ENCODE results near the gene USP19. TPM values are rescaled to one million over a fixed set of nuclear protein-coding genes. Genes with fewer than 3 reads are reported as not detected.
A peak's percentile ranks its signal among the peaks of the same experiment; 100 is the strongest.

Gene USP19
- total RNA-seq, 1 experiment from 2014 or later, result 66.3 TPM

DNA sequence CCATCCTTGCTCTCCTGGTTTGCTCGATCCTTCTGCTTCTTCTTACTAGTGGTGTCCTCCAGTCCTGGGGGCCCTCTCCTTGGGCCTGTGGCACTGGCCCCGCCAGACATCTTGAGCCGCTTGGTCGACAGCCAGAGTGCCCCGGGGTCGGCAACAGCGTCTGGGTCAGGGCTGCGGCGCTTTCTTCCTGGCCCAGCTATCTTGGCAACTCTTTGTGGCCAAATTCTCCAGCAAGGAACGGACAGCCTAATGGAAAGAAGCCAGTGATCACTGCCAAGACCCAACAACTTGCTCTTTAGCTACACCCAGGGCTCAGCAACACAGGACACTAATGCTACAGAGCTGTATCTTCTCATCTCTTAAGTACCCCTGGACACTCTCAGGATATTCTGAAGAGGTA is 1.6 kb downstream of the USP19 start:
- H2BK12ac ChIP-seq (ENCODE audit: insufficient read length, low read depth, low read length), result no peak overlapping the region
- H3K14ac ChIP-seq (ENCODE audit: insufficient read depth, low read length), result no peak overlapping the region
- H3K9me3 ChIP-seq (ENCODE audit: control insufficient read depth, low read depth, low read length), result no peaks in the 10 kb centered on the region
- peaks cover 5% of the 10 kb centered on the region for H3K23me2 ChIP-seq (ENCODE audit: insufficient read length, low read depth, low read length, poor library complexity, severe bottlenecking)
- H3K27me3 ChIP-seq (ENCODE audit: insufficient read depth, low read length), result no peaks in the 10 kb centered on the region
- no peak for DNase-seq
- H3K4me1 Mint-ChIP-seq, result peaks cover 4% of the 10 kb centered on the region in 2 experiments; a peak in 3 of 4 replicates
- H4K8ac ChIP-seq (replicated peaks; ENCODE audit: insufficient read length, low read depth, low read length), result no peak overlapping the region
- no peak overlapping the region for H2BK5ac ChIP-seq (ENCODE audit: insufficient read length, low read length)
- no peak overlapping the region for H3K27ac ChIP-seq (ENCODE audit: insufficient read length, low read depth, low read length)
- no peak overlapping the region for H2BK15ac ChIP-seq (ENCODE audit: low read depth, low read length)
- no peaks in the 10 kb centered on the region; the same call in 1 of the 2 replicates for H3K79me2 ChIP-seq (ENCODE audit: insufficient read depth, low read length)
- H3K9me3 Mint-ChIP-seq, result no peaks in the 10 kb centered on the region
- H3K18ac ChIP-seq (ENCODE audit: insufficient read length, low read depth, low read length), result no peak overlapping the region
- H3K56ac ChIP-seq (ENCODE audit: insufficient read length, low read depth, low read length), result no peak overlapping the region
- H3K4me1 ChIP-seq (ENCODE audit: insufficient read depth, low read length), result 0 out of 2 replicates have a peak, but pooled peaks cover 2% of the 10 kb centered on the region
- H4K5ac ChIP-seq (ENCODE audit: insufficient read length, low read depth, low read length), result no peak overlapping the region
- H3K36me3 Mint-ChIP-seq (ENCODE audit: insufficient read depth in 1 of 3, low read depth in 3 of 3), result peaks cover 31 to 67% (median 57%) of the 10 kb centered on the region in 3 experiments
- H4K20me1 ChIP-seq (ENCODE audit: control insufficient read depth, insufficient read depth, insufficient read length), result peaks cover 2% of the 10 kb centered on the region
- no peak overlapping the region for H3K23ac ChIP-seq (ENCODE audit: insufficient read length, low read depth, low read length)
- no peak overlapping the region for H4K91ac ChIP-seq (ENCODE audit: insufficient read length, low read depth, low read length)
- H3K79me1 ChIP-seq (ENCODE audit: insufficient read depth, low read depth, low read length, poor library complexity, severe bottlenecking), result peaks cover 4% of the 10 kb centered on the region
- H2BK20ac ChIP-seq (ENCODE audit: low read depth, low read length, poor library complexity, severe bottlenecking), result no peak overlapping the region
- no peak overlapping the region for H3K4ac ChIP-seq (ENCODE audit: low read depth, low read length)
- H3T11ph ChIP-seq (ENCODE audit: low read length), result no peak overlapping the region
- H2AFZ ChIP-seq (ENCODE audit: low read length), result no peak overlapping the region
- H3K27ac Mint-ChIP-seq, result no peak overlapping the region
- no peak overlapping the region for H2AK5ac ChIP-seq (ENCODE audit: insufficient read length, low read length)
- no peaks in the 10 kb centered on the region; the same call in 1 of the 2 replicates for H3K27me3 Mint-ChIP-seq (ENCODE audit: low read depth)
- H3K9ac ChIP-seq (ENCODE audit: extremely low read depth, insufficient read length, low read length), result no peak overlapping the region
- WGBS (ENCODE audit: extremely low coverage, insufficient read length, low lambda C conversion rate), result no CpG with 5 or more reads among the region's 10 CpGs
- peak overlapping the region; percentile 81 to 91; a peak in 3 of 5 replicates for H3K4me3 Mint-ChIP-seq
- H2BK120ac ChIP-seq (ENCODE audit: low read depth, low read length, poor library complexity, severe bottlenecking), result no peak overlapping the region
- no peak overlapping the region for H3K4me2 ChIP-seq (ENCODE audit: insufficient read depth, insufficient read length, low read length)
- TF ChIP-seq, protein P1, sequence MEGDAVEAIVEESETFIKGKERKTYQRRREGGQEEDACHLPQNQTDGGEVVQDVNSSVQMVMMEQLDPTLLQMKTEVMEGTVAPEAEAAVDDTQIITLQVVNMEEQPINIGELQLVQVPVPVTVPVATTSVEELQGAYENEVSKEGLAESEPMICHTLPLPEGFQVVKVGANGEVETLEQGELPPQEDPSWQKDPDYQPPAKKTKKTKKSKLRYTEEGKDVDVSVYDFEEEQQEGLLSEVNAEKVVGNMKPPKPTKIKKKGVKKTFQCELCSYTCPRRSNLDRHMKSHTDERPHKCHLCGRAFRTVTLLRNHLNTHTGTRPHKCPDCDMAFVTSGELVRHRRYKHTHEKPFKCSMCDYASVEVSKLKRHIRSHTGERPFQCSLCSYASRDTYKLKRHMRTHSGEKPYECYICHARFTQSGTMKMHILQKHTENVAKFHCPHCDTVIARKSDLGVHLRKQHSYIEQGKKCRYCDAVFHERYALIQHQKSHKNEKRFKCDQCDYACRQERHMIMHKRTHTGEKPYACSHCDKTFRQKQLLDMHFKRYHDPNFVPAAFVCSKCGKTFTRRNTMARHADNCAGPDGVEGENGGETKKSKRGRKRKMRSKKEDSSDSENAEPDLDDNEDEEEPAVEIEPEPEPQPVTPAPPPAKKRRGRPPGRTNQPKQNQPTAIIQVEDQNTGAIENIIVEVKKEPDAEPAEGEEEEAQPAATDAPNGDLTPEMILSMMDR (conservative IDR thresholded peaks at IDR 0.05), result no peak
